Testis (tissue), 3 donors: ENCODE measurements around the gene FRAS1. TPM values are rescaled to one million over a fixed set of nuclear protein-coding genes. Genes with fewer than 3 reads are reported as not detected.
"Not testable (repeated sequence)": the region's sequence is repeated elsewhere in the genome, so short reads cannot be mapped to it uniquely, and the experiment has no call there.

Experiments used
- DNase-seq: peaks from one replicate; pipeline ENCODE4 v3.0.0-alpha.2; 2019
- H3K27ac ChIP-seq, 2 donors: fragments of 200-600 bp; sonication (generic); one replicate each; pipeline ENCODE4 v1.5.1; 2019
- H3K27me3 ChIP-seq: fragments of 200-600 bp; sonication (generic); one replicate; pipeline ENCODE4 v1.5.1; 2019
- H3K36me3 ChIP-seq: fragments of 200-600 bp; sonication (generic); one replicate; pipeline ENCODE4 v1.5.1; 2017; ENCODE audit warnings: low read depth; ENCODE audit errors: missing control alignments
- H3K4me1 ChIP-seq: fragments of 200-600 bp; sonication (generic); one replicate; pipeline ENCODE4 v1.5.1; 2019
- H3K4me3 ChIP-seq, 2 donors: fragments of 200-600 bp; sonication (generic); one replicate each; pipeline ENCODE4 v1.5.1; 2017 to 2019
- H3K9me3 ChIP-seq: fragments of 200-600 bp; sonication (generic); one replicate; pipeline ENCODE4 v1.5.1; 2017
- POLR2A ChIP-seq: fragments of 450-650 bp; IDR thresholded peaks from one replicate; pipeline ENCODE4 v1.6.1; 2017; ENCODE audit warnings: antibody characterized with exemption, mild to moderate bottlenecking, moderate library complexity
- WGBS, 2 donors: methylation state at CpG; one replicate each; pipeline ENCODE4 v1.1.5; 2018; 5-methylcytosine and 5-hydroxymethylcytosine counted together
- intact Hi-C: fragments of 100-400 bp; cut with DNase I; formaldehyde crosslinking; loops from one replicate; pipeline ENCODE4 v1.15.1; 2023; ENCODE audit warnings: low total_unique reads
- polyA plus RNA-seq: library from polyadenylated mRNA; stranded (reverse); fragments of 350-450 nt; fragmentation: Illumina TruSeq; extraction: RNeasy Lipid Tissue Mini Kit (QIAGEN cat#74804); gene quantifications from one replicate; pipeline ENCODE4 v1.2.3, GENCODE V29; 2014; ENCODE audit warnings: low read depth, low replicate concordance; ENCODE audit not compliant: insufficient read depth
- total RNA-seq, 2 donors: library from RNA; depleted of rRNA; stranded (reverse); fragments of >200 nt; gene quantifications; one replicate each; pipeline ENCODE4 v1.2.3, GENCODE V29; 2016
- TF ChIP-seq, protein P1 (sequence below), 3 experiments: fragments of 450-650 bp in 2 of 3; fragments of 200-600 bp in 1 of 3; sonication (generic) in 1 of 3; IDR thresholded peaks; one replicate each; pipeline ENCODE4 v1.5.1; 2016 to 2019; ENCODE audit warnings: antibody characterized with exemption in 3 of 3, mild to moderate bottlenecking in 2 of 3, moderate library complexity in 1 of 3

FRAS1 gene
- total and polyA plus RNA-seq, 3 donors from 2014 or later: 2.2 to 3.7 (median 3.5) TPM

DNA sequence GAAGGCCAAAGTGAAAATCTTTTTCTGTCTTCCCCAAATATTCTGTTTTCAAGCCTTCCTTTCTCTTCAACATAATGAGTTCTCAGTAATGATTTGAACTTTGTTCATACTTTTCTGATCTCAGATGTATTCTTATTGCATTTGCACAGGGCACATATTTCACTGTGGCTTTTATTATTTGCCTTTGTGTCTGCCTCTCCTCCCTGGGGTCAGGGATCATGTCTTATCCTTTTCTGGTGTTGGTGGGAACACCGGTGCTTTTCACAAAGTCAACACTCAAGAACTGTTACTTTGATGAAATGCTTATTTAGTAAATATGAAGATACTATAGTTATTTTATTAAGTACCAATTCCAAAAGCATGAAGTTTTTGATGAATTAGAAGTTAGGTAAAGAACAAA lies 143.8 kb downstream of the FRAS1 start:
- Histone ChIP-seq H3K27ac (no peak overlapping the region), H3K4me1 (no peaks in the 10 kb centered on the region), H3K27me3 (no peaks in the 10 kb centered on the region), H3K36me3 (no peaks in the 10 kb centered on the region), H3K4me3 (no peak overlapping the region), H3K9me3 (no peaks in the 10 kb centered on the region)
- WGBS, 2 donors: 46 to 61% methylated on average over 1 of the region's 1 CpG
- TF ChIP-seq POLR2A: no peak
- TF ChIP-seq, protein P1, sequence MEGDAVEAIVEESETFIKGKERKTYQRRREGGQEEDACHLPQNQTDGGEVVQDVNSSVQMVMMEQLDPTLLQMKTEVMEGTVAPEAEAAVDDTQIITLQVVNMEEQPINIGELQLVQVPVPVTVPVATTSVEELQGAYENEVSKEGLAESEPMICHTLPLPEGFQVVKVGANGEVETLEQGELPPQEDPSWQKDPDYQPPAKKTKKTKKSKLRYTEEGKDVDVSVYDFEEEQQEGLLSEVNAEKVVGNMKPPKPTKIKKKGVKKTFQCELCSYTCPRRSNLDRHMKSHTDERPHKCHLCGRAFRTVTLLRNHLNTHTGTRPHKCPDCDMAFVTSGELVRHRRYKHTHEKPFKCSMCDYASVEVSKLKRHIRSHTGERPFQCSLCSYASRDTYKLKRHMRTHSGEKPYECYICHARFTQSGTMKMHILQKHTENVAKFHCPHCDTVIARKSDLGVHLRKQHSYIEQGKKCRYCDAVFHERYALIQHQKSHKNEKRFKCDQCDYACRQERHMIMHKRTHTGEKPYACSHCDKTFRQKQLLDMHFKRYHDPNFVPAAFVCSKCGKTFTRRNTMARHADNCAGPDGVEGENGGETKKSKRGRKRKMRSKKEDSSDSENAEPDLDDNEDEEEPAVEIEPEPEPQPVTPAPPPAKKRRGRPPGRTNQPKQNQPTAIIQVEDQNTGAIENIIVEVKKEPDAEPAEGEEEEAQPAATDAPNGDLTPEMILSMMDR (IDR thresholded peaks at IDR 0.05): no peak
- no peak for DNase-seq
- intact Hi-C loops: no loop called here

- H3K9me3 ChIP-seq: no peaks in the 10 kb centered on the region
- no peaks in the 10 kb centered on the region for H3K27me3 ChIP-seq
- no peak overlapping the region for H3K4me3 ChIP-seq
- intact Hi-C loops: no loop called here
- H3K36me3 ChIP-seq: no peaks in the 10 kb centered on the region
- H3K4me1 ChIP-seq: no peaks in the 10 kb centered on the region
- TF ChIP-seq POLR2A: no peak
- TF ChIP-seq, protein P1 (IDR thresholded peaks at IDR 0.05): no peak
- H3K27ac ChIP-seq: no peak overlapping the region
- WGBS, 2 donors: 31 to 37% methylated on average over 2 of the region's 2 CpGs
- DNase-seq: no peak
Observed at GRCh38 chr4:78204176-78204575, 147.1 kb downstream of the FRAS1 start.

GRCh38 chr4:78205591-78205990 lies 148.5 kb downstream of the FRAS1 start:
- Histone ChIP-seq H3K4me3 (no peak overlapping the region), H3K27ac (no peak overlapping the region), H3K36me3 (no peaks in the 10 kb centered on the region), H3K27me3 (no peaks in the 10 kb centered on the region), H3K4me1 (no peaks in the 10 kb centered on the region), H3K9me3 (no peaks in the 10 kb centered on the region)
- no peak for TF ChIP-seq POLR2A
- TF ChIP-seq, protein P1 (IDR thresholded peaks at IDR 0.05): no peak
- no peak for DNase-seq
- intact Hi-C loops: no loop called here
- WGBS, 2 donors: 83 to 85% methylated on average over 2 of the region's 2 CpGs

DNA sequence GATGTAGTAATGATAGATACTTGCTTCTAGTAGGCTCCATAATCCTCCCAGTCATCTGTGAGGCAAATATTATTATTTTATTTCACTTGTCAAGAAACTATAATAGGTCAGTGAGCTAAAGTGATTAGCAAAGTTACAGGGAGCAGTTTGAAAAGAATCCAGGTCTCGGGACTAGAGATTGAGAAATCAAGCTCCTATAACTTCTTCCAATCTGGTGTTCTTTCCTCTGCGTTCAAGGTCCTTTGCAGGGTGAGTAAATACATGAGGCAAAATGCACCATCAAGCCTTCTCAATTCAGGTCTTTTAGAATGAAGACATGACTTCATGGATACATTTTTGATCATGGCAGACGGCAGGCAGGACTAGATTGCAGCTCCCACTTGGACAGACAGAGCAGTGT lies 150.4 kb downstream of the FRAS1 start:
- Histone ChIP-seq H3K27me3 (no peaks in the 10 kb centered on the region), H3K27ac (no peak overlapping the region), H3K9me3 (no peaks in the 10 kb centered on the region), H3K4me3 (no peak overlapping the region), H3K4me1 (no peaks in the 10 kb centered on the region), H3K36me3 (no peaks in the 10 kb centered on the region)
- TF ChIP-seq, protein P1 (IDR thresholded peaks at IDR 0.05): no peak
- TF ChIP-seq POLR2A: no peak
- intact Hi-C loops: no loop called here
- WGBS, 2 donors: 75 to 86% methylated on average over 3 of the region's 3 CpGs
- no peak for DNase-seq

DNA sequence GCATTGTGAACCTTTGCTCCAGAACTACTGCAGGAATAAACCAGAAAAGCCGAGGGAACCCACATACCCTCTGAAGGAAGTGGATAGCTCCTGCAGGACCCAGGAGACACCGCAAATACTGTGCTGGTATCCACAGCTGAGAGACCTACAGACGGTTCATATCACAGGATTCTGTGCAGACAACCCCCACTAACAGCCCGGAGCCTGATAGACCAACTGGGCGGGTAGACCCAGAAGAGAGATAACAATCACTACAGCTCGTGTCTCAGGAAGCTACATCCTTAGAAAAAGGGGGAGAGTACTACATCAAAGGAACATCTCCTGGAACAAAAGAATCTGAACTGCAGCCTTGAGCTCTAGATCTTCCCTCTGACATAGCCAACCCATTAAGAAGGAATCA lies 150.8 kb downstream of the FRAS1 start:
- intact Hi-C loops: no loop called here
- no peaks in the 10 kb centered on the region for H3K4me1 ChIP-seq
- no peaks in the 10 kb centered on the region for H3K27me3 ChIP-seq
- DNase-seq: no peak
- 61 to 68% methylated on average over 6 of the region's 6 CpGs for WGBS, 2 donors
- no peaks in the 10 kb centered on the region for H3K36me3 ChIP-seq
- H3K4me3 ChIP-seq: no peak overlapping the region
- no peak overlapping the region for H3K27ac ChIP-seq
- H3K9me3 ChIP-seq: no peaks in the 10 kb centered on the region
- TF ChIP-seq, protein P1 (IDR thresholded peaks at IDR 0.05): no peak
- TF ChIP-seq POLR2A: no peak

DNA sequence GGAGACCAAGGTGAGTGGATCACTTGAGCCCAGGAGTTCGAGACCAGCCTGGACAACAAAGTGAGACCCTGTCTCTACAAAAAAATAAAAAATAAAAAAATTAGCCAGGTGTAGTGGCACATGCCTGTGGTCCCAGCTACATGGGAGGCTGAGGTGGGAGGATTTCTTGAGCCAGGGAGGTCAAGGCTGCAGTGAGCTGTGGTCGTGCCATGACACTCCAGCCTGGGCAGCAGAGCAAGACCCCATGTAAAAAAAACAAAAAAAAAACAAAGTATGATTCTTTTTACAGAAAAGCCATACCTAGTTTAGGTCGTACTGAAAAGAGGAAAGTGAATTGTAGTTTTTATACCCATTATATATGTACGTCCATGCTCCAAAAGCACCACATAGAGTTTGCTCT lies 151.8 kb downstream of the FRAS1 start:
- H3K4me3 ChIP-seq, DNase-seq, intact Hi-C loops, H3K9me3 ChIP-seq, H3K4me1 ChIP-seq, H3K27ac ChIP-seq, H3K36me3 ChIP-seq, H3K27me3 ChIP-seq: not testable (repeated sequence)
- 92 to 96% methylated on average over 4 of the region's 4 CpGs for WGBS, 2 donors
